GM12878 (cell line): Measurements from ENCODE around the gene KLF11. TPM values are rescaled to one million over a fixed set of nuclear protein-coding genes. Genes with fewer than 3 reads are reported as not detected.
A peak's percentile ranks its signal among the peaks of the same experiment; 100 is the strongest.

ENCODE experiments used
- ATAC-seq: fragments of 200-7000 bp; cut with Tn5 transposase; 3 replicates; pipeline ENCODE4 v1.9.1; 2020; ENCODE audit warnings: mild to moderate bottlenecking, moderate library complexity
- BruUV-seq: library from RNA; stranded (reverse); fragments of 400-500 nt; replicated peaks from 2 replicates; lab custom pipeline; 2021; lab: Mats Ljungman, UMichigan
- CTCF ChIA-PET: fragments of 300-600 bp; sonication (Branson Sonifier 250); formaldehyde crosslinking; extraction: SDS; loops from one replicate; lab custom pipeline; 2021; ENCODE audit warnings: inconsistent platforms; lab: Yijun Ruan, JAX
- POLR2A ChIA-PET: fragments of 350-600 bp; formaldehyde crosslinking; extraction: SDS; loops from one replicate; lab custom pipeline; 2021; ENCODE audit warnings: inconsistent platforms; lab: Charles Lee
- RAD21 ChIA-PET: fragments of 300-600 bp; sonication (Branson Sonifier 250); formaldehyde crosslinking; loops from one replicate; lab custom pipeline; 2023; ENCODE audit warnings: antibody characterized with exemption; ENCODE audit not compliant: unreplicated experiment; lab: Charles Lee
- SMC1A ChIA-PET: fragments of 300-600 bp; sonication (Branson Sonifier 250); formaldehyde crosslinking; loops from one replicate; lab custom pipeline; 2023; ENCODE audit not compliant: unreplicated experiment, uncharacterized antibody; lab: Charles Lee
- DNase-seq: peaks from one replicate; pipeline ENCODE4 v3.0.0-alpha.2; 2011; ENCODE audit warnings: low read depth, low spot score
- FAIRE-seq: peaks from 3 replicates; lab custom pipeline; 2011; peaks lifted over from hg19 to GRCh38; lab: Jason Lieb, UNC
- H2AFZ ChIP-seq: 2 replicates; pipeline ENCODE4 v1.6.0; 2011; ENCODE audit warnings: low read depth, low read length, control low read depth; ENCODE audit not compliant: control insufficient read depth
- H3K27ac ChIP-seq: 2 replicates; pipeline ENCODE4 v1.5.1; 2011; ENCODE audit warnings: control low read depth; ENCODE audit not compliant: control insufficient read depth, insufficient read depth
- H3K27me3 ChIP-seq, 2 experiments: replicated peaks in 1 of 2; 2 replicates each; pipeline versions ENCODE4 v1.6.0 to v1.6.1; 2011; ENCODE audit warnings: low read length in 1 of 2; ENCODE audit not compliant: control insufficient read depth in 2 of 2, insufficient read depth in 2 of 2
- H3K36me3 ChIP-seq, 2 experiments: 2 replicates each; pipeline ENCODE4 v1.5.1; 2011; ENCODE audit warnings: low read length in 1 of 2; ENCODE audit not compliant: control insufficient read depth in 2 of 2, insufficient read depth in 2 of 2
- H3K4me1 ChIP-seq: 2 replicates; pipeline ENCODE4 v1.6.1; 2011; ENCODE audit warnings: mild to moderate bottlenecking, low read length, moderate library complexity, mixed read lengths; ENCODE audit not compliant: control insufficient read depth, insufficient read depth
- H3K4me2 ChIP-seq: 2 replicates; pipeline ENCODE4 v1.6.0; 2011; ENCODE audit warnings: control low read depth; ENCODE audit not compliant: control insufficient read depth, insufficient read depth
- H3K4me3 ChIP-seq: fragments of 200-600 bp; sonication (generic); 2 replicates; pipeline ENCODE4 v1.5.1; 2016
- H3K79me2 ChIP-seq: 2 replicates; pipeline ENCODE4 v1.6.0; 2011; ENCODE audit warnings: low read length; ENCODE audit not compliant: control insufficient read depth, insufficient read depth
- H3K9ac ChIP-seq: 2 replicates; pipeline ENCODE4 v1.8.0; 2011; ENCODE audit warnings: low read length, control low read depth, mixed read lengths; ENCODE audit not compliant: control insufficient read depth, insufficient read depth
- H3K9me3 ChIP-seq: replicated peaks from 3 replicates; pipeline ENCODE4 v1.5.1; 2011; ENCODE audit warnings: mild to moderate bottlenecking, low read length; ENCODE audit not compliant: control insufficient read depth, insufficient read depth
- H4K20me1 ChIP-seq: 2 replicates; pipeline ENCODE4 v1.6.0; 2011; ENCODE audit not compliant: control insufficient read depth, insufficient read depth
- DPF2 ChIP-seq: fragments of 450-650 bp; IDR thresholded peaks from 2 replicates; pipeline ENCODE4 v1.6.1; 2017; ENCODE audit warnings: mild to moderate bottlenecking
- IKZF2 ChIP-seq, 2 experiments: fragments of 450-650 bp; IDR thresholded peaks; 2 replicates each; pipeline ENCODE4 v1.6.1; 2017; ENCODE audit warnings: mild to moderate bottlenecking in 2 of 2, moderate library complexity in 2 of 2
- MXI1 ChIP-seq: fragments of 150-350 bp; IDR thresholded peaks from 2 replicates; pipeline ENCODE4 v1.6.1; 2011; ENCODE audit warnings: low read depth, mild to moderate bottlenecking, inconsistent platforms, low read length, improper control_type of control experiment
- STAT1 ChIP-seq: fragments of 450-650 bp; conservative IDR thresholded peaks from 2 replicates; pipeline ENCODE4 v1.6.1; 2014; ENCODE audit warnings: antibody characterized with exemption, mild to moderate bottlenecking
- YY1 ChIP-seq: IDR thresholded peaks from 2 replicates; pipeline ENCODE4 v1.6.1; 2011; ENCODE audit warnings: low read depth, mild to moderate bottlenecking, low read length
- ZZZ3 ChIP-seq: IDR thresholded peaks from 2 replicates; pipeline ENCODE4 v1.6.1; 2011; ENCODE audit warnings: low read depth; ENCODE audit not compliant: control insufficient read depth, insufficient read length
- WGBS: methylation state at CpG from one replicate; pipeline ENCODE4 v1.1.6; 2016; ENCODE audit warnings: low lambda C conversion rate; ENCODE audit not compliant: insufficient replicate concordance, insufficient coverage; ENCODE audit errors: missing lambda C conversion rate; 5-methylcytosine and 5-hydroxymethylcytosine counted together
- in situ Hi-C: fragments of 300-500 bp; cut with MboI; formaldehyde crosslinking; loops from 9 replicates; pipeline ENCODE4 v1.14.3; 2018; ENCODE audit warnings: mixed read lengths
- intact Hi-C: fragments of 100-400 bp; cut with micrococcal nuclease; formaldehyde crosslinking; loops from one replicate; pipeline ENCODE4 v1.14.2; 2022; ENCODE audit not compliant: unreplicated experiment
- polyA plus RNA-seq, 11 experiments: library from polyadenylated mRNA; depleted of rRNA in 4 of 11; unstranded in 6 of 11; stranded (reverse) in 5 of 11; fragments of >200 nt; fragmentation: Nextera tagmentation in 4 of 11; fragmentation: Illumina TruSeq in 1 of 11; extraction: Ambion mirVana in 4 of 11; extraction: Trizol in 1 of 11; gene quantifications; 1 replicate in 1 of 11; 2 replicates in 10 of 11; pipeline versions ENCODE4 v1.2.1 to v1.2.3, GENCODE V29; 2011 to 2016; ENCODE audit warnings: inconsistent platforms in 2 of 11, missing spikeins in 2 of 11, low read depth in 1 of 11
- total RNA-seq, 4 experiments: library from RNA; depleted of rRNA in 3 of 4; stranded (reverse); fragments of >200 nt in 3 of 4; fragmentation: Illumina TruSeq in 1 of 4; extraction: Trizol in 1 of 4; gene quantifications; 2 replicates each; pipeline versions ENCODE4 v1.2.1 to v1.2.3, GENCODE V29; 2013 to 2021
- TF ChIP-seq, protein P1 (sequence below): fragments of 450-650 bp; IDR thresholded peaks from 2 replicates; pipeline ENCODE4 v1.6.1; 2014; ENCODE audit warnings: mild to moderate bottlenecking
- TF ChIP-seq, protein P2 (sequence below): fragments of 450-650 bp; IDR thresholded peaks from 2 replicates; pipeline ENCODE4 v1.6.1; 2017; ENCODE audit warnings: mild to moderate bottlenecking, moderate library complexity

Gene KLF11
- total and polyA plus RNA-seq, 10 of the 15 experiments (the other 5 are each of a cell fraction or from before 2014, with no cell fraction given) = 0.03 to 0.54 (median 0.14) TPM; not detected in 1

DNA sequence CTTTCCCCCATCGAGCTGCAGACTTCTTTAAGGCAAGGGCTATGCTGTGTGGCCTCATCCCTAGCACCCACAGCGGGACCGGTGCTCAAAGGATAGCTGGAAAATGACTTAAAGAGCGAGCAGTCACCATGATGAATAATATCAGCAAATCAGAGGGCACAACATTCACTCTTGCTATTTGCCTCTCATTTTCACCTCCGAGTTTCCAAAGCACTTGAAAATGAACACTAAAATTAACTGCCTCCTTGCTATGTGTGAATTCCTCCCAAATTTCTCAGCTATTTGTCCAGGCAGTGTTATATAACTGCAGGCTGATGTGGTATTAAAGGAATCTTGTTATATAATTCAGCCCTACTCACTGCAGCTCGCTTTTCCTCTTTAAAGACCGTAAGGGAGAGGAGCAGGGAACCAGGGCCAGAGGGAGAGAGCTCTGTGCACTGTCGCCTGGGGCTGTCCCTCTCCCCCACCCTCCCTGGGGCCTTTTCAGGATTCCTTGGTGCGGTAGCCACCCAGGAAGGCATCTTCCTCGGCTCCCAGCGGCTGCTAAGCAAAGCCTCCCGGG is 35.4 kb downstream of the KLF11 start:
- no TSS peak for BruUV-seq
- Histone ChIP-seq H3K36me3 (no peaks in the 10 kb centered on the region), H3K9ac (peak overlapping the region; percentile 47), H4K20me1 (no peaks in the 10 kb centered on the region), H3K27ac (peak overlapping the region; percentile 4; the same call in 1 of the 2 replicates), H3K79me2 (no peaks in the 10 kb centered on the region; the same call in 1 of the 2 replicates), H3K4me2 (peak overlapping the region; percentile 66), H3K27me3 (no peaks in the 10 kb centered on the region), H3K9me3 (no peaks in the 10 kb centered on the region), H3K4me3 (peak overlapping the region; percentile 57), H2AFZ (no peak overlapping the region; the same call in 1 of the 2 replicates), H3K4me1 (peaks cover 44% of the 10 kb centered on the region)
- in situ Hi-C loops (loop anchor here (5.0 kb wide), 1 partner anchor 359 kb away; no protein-coding TSS in a partner anchor), intact Hi-C loops (no loop called here)
- DNase-seq (no peak), FAIRE-seq (no peak), ATAC-seq (peak; percentile 0; the same call in 1 of the 3 replicates)
- 30% methylated on average over 12 of the region's 12 CpGs for WGBS
- ChIA-PET RAD21 (interaction anchor here (0.8 to 13.2 kb wide), 11 partner anchors 12 to 369 kb away, joined by 3 to 216 read pairs (median 6); partner anchors contain the start of genes ODC1 and RRM2), POLR2A (interaction anchor here (0.6 to 5.8 kb wide), 8 partner anchors 12 to 370 kb away, joined by 3 to 73 read pairs (median 4); partner anchors contain the start of gene ODC1), SMC1A (interaction anchor here (0.6 to 13.9 kb wide), 13 partner anchors 10 to 366 kb away, joined by 3 to 236 read pairs (median 4); no protein-coding TSS in a partner anchor), CTCF (interaction anchor here (0.8 to 22.8 kb wide), 13 partner anchors 11 to 368 kb away, joined by 3 to 983 read pairs (median 4); no protein-coding TSS in a partner anchor)
- TF ChIP-seq STAT1 (no peak), IKZF2 (IDR thresholded peaks at IDR 0.05) (0 out of 4 replicates have a peak, but pooled peaks of 1 of the 2 experiments have one; percentile 5)

DNA sequence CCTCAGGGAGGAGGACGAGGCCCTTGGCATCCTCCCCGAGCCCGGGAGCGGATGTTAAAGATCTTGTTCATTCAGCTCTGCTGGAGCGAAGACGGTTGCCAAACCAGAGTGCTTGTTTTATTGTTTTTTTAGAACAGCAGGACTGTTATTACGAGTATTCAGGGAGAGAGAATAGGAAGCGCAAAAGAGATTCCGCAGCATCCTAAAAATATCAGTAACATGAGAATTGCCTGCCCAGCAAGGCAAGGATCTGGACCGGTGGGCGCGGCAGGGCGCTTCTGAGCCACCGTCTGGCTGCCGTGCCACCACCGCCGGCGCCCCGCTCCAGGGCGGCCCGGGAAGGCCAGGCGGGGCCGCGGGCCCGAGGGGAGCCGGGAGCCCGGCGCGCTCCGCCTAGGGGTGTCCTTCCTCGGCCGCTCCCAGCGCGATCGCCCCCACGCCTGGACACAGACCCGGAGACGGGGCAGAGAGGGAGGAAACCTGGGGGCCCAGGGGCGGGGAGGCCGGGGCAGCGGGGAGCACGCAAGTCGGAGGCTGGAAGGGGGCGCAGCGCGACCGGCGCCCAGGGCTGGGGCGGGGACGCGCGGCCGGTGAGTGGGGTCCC is 36.0 kb downstream of the KLF11 start:
- CTCF ChIA-PET = interaction anchor here (0.8 to 22.8 kb wide), 12 partner anchors 11 to 367 kb away, joined by 3 to 983 read pairs (median 4); no protein-coding TSS in a partner anchor
- SMC1A ChIA-PET = interaction anchor here (0.6 to 13.9 kb wide), 12 partner anchors 9 to 366 kb away, joined by 3 to 236 read pairs (median 4); no protein-coding TSS in a partner anchor
- no peak for DNase-seq
- ATAC-seq = peak; percentile 28
- H2AFZ ChIP-seq = peak overlapping the region; percentile 6; the same call in 1 of the 2 replicates
- in situ Hi-C loops (loop anchor here (5.0 kb wide), 1 partner anchor 358 kb away; no protein-coding TSS in a partner anchor), intact Hi-C loops (no loop called here)
- H3K9ac ChIP-seq = peak overlapping the region; percentile 47
- FAIRE-seq = no peak
- RAD21 ChIA-PET = interaction anchor here (0.8 to 13.2 kb wide), 10 partner anchors 12 to 368 kb away, joined by 3 to 216 read pairs (median 8); partner anchors contain the start of genes ODC1 and RRM2
- no peaks in the 10 kb centered on the region for H4K20me1 ChIP-seq
- H3K4me1 ChIP-seq = peaks cover 50% of the 10 kb centered on the region
- no peaks in the 10 kb centered on the region for H3K36me3 ChIP-seq
- peak overlapping the region; percentile 57 for H3K4me3 ChIP-seq
- peak overlapping the region; percentile 40; the same call in 1 of the 2 replicates for H3K27ac ChIP-seq
- no peaks in the 10 kb centered on the region for H3K9me3 ChIP-seq
- WGBS = under 1% methylated on average over 32 of the region's 53 CpGs
- POLR2A ChIA-PET = interaction anchor here (0.7 to 5.8 kb wide), 8 partner anchors 11 to 369 kb away, joined by 3 to 73 read pairs (median 4); partner anchors contain the start of gene ODC1
- peak overlapping the region; percentile 66 for H3K4me2 ChIP-seq
- no peaks in the 10 kb centered on the region for H3K27me3 ChIP-seq
- H3K79me2 ChIP-seq = no peaks in the 10 kb centered on the region; the same call in 1 of the 2 replicates
- BruUV-seq = no TSS peak
- TF ChIP-seq YY1 (0 out of 2 replicates have a peak, but pooled peaks have one; percentile 2), MXI1 (peak; percentile 15; the same call in 1 of the 2 replicates), ZZZ3 (no peak), DPF2 (0 out of 2 replicates have a peak, but pooled peaks have one; percentile 46)
- TF ChIP-seq, protein P1, sequence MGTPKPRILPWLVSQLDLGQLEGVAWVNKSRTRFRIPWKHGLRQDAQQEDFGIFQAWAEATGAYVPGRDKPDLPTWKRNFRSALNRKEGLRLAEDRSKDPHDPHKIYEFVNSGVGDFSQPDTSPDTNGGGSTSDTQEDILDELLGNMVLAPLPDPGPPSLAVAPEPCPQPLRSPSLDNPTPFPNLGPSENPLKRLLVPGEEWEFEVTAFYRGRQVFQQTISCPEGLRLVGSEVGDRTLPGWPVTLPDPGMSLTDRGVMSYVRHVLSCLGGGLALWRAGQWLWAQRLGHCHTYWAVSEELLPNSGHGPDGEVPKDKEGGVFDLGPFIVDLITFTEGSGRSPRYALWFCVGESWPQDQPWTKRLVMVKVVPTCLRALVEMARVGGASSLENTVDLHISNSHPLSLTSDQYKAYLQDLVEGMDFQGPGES = no peak
- TF ChIP-seq, protein P2, sequence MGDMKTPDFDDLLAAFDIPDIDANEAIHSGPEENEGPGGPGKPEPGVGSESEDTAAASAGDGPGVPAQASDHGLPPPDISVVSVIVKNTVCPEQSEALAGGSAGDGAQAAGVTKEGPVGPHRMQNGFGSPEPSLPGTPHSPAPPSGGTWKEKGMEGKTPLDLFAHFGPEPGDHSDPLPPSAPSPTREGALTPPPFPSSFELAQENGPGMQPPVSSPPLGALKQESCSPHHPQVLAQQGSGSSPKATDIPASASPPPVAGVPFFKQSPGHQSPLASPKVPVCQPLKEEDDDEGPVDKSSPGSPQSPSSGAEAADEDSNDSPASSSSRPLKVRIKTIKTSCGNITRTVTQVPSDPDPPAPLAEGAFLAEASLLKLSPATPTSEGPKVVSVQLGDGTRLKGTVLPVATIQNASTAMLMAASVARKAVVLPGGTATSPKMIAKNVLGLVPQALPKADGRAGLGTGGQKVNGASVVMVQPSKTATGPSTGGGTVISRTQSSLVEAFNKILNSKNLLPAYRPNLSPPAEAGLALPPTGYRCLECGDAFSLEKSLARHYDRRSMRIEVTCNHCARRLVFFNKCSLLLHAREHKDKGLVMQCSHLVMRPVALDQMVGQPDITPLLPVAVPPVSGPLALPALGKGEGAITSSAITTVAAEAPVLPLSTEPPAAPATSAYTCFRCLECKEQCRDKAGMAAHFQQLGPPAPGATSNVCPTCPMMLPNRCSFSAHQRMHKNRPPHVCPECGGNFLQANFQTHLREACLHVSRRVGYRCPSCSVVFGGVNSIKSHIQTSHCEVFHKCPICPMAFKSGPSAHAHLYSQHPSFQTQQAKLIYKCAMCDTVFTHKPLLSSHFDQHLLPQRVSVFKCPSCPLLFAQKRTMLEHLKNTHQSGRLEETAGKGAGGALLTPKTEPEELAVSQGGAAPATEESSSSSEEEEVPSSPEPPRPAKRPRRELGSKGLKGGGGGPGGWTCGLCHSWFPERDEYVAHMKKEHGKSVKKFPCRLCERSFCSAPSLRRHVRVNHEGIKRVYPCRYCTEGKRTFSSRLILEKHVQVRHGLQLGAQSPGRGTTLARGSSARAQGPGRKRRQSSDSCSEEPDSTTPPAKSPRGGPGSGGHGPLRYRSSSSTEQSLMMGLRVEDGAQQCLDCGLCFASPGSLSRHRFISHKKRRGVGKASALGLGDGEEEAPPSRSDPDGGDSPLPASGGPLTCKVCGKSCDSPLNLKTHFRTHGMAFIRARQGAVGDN = 0 out of 2 replicates have a peak, but pooled peaks have one; percentile 27
